ENCODE results near the gene SDR42E2. TPM values are rescaled to one million over a fixed set of nuclear protein-coding genes. Genes with fewer than 3 reads are reported as not detected.

Gene SDR42E2
- total and polyA plus RNA-seq, 10 of the 15 experiments (the other 5 are each of a cell fraction or from before 2014, with no cell fraction given), result 0.01 to 0.09 (median 0.08) TPM; not detected in 4

- ATAC-seq (peak; percentile 42), DNase-seq (ENCODE audit: low read depth, low spot score) (no peak), FAIRE-seq (no peak)
- Histone ChIP-seq H3K36me3 (ENCODE audit: control insufficient read depth in 2 of 2, insufficient read depth in 2 of 2, low read length in 1 of 2) (no peaks in the 10 kb centered on the region), H2AFZ (ENCODE audit: control insufficient read depth, low read depth, low read length) (peak overlapping the region; percentile 33; the same call in 1 of the 2 replicates), H3K4me2 (ENCODE audit: control insufficient read depth, insufficient read depth) (peak overlapping the region; percentile 31; the same call in 1 of the 2 replicates), H4K20me1 (ENCODE audit: control insufficient read depth, insufficient read depth) (no peaks in the 10 kb centered on the region), H3K79me2 (ENCODE audit: control insufficient read depth, insufficient read depth, low read length) (no peaks in the 10 kb centered on the region), H3K27ac (ENCODE audit: control insufficient read depth, insufficient read depth) (no peak overlapping the region; the same call in 1 of the 2 replicates), H3K9ac (ENCODE audit: control insufficient read depth, insufficient read depth, low read length) (no peak overlapping the region), H3K4me3 (no peak overlapping the region), H3K27me3 (replicated peaks in 1 of 2; ENCODE audit: control insufficient read depth in 2 of 2, insufficient read depth in 2 of 2, low read length in 1 of 2) (no peaks in the 10 kb centered on the region), H3K9me3 (replicated peaks; ENCODE audit: control insufficient read depth, insufficient read depth, low read length) (no peaks in the 10 kb centered on the region), H3K4me1 (ENCODE audit: control insufficient read depth, insufficient read depth, low read length) (peaks cover 31% of the 10 kb centered on the region)
- in situ Hi-C loops (cut with MboI) (loop anchor here (5.0 kb wide), 1 partner anchor 99 kb away; the partner anchor contains the start of gene POLR3E), intact Hi-C loops (cut with micrococcal nuclease; ENCODE audit: unreplicated experiment) (no loop called here)
- RAD21 ChIA-PET (ENCODE audit: unreplicated experiment), result interaction anchor here (1.3 to 2.6 kb wide), 3 partner anchors 10 to 102 kb away, joined by 4 to 10 read pairs (median 5); no protein-coding TSS in a partner anchor
- CTCF ChIA-PET, result interaction anchor here (0.6 to 7.8 kb wide), 5 partner anchors 9 to 101 kb away, joined by 3 to 132 read pairs (median 4); partner anchors contain the start of gene POLR3E
- TF ChIP-seq RAD21 (IDR thresholded peaks at IDR 0.05; ENCODE audit: insufficient read depth, low read depth, low read length) (peak; percentile 35; the same call in 1 of the 2 replicates), ZNF687 (IDR thresholded peaks at IDR 0.05) (no peak), RUNX3 (IDR thresholded peaks at IDR 0.05; ENCODE audit: low read length) (peak; percentile 37; the same call in 1 of the 2 replicates), CTCF (IDR thresholded peaks at IDR 0.05 in 2 of 3, conservative IDR thresholded peaks at IDR 0.05 in 1 of 3; ENCODE audit: control insufficient read depth in 2 of 3, extremely low read depth in 1 of 3, insufficient read depth in 1 of 3, low read depth in 3 of 3, low read length in 3 of 3) (peak; percentile 2 to 31 (median 30); a peak in 4 of 6 replicates), POLR2AphosphoS2 (IDR thresholded peaks at IDR 0.05; ENCODE audit: low read depth, low read length) (no peak), FOXK2 (IDR thresholded peaks at IDR 0.05) (peak; percentile 31; the same call in 1 of the 2 replicates)
- BruUV-seq (replicated peaks), result no TSS peak
- 43% methylated on average over 7 of the region's 7 CpGs for WGBS (ENCODE audit: insufficient coverage, insufficient replicate concordance, low lambda C conversion rate, missing lambda C conversion rate)
- POLR2A ChIA-PET, result interaction anchor here (1.2 to 1.5 kb wide), 4 partner anchors 9 to 101 kb away, joined by 3 to 4 read pairs (median 3); no protein-coding TSS in a partner anchor
- SMC1A ChIA-PET (ENCODE audit: uncharacterized antibody, unreplicated experiment), result interaction anchor here (3.1 to 9.0 kb wide), 2 partner anchors 10 to 99 kb away, joined by 11 to 86 read pairs; partner anchors contain the start of gene POLR3E
Measured at GRCh38 chr16:22198547-22199293, 36.4 kb downstream of the SDR42E2 start.

All from GM12878 (cell line).